HEK293T (cell line): Measurements from ENCODE around the gene PDE6C.

Experiments
- CTCF ChIA-PET: fragments of 350-600 bp; formaldehyde crosslinking; extraction: SDS; loops from one replicate; lab custom pipeline; 2021; ENCODE audit warnings: antibody characterized with exemption, inconsistent platforms; lab: Yijun Ruan, JAX
- POLR2A ChIA-PET: fragments of 350-600 bp; formaldehyde crosslinking; extraction: SDS; loops from one replicate; lab custom pipeline; 2020; ENCODE audit warnings: antibody characterized with exemption, inconsistent platforms; lab: Yijun Ruan, JAX
- DNase-seq: peaks from one replicate; pipeline ENCODE4 v3.0.0; 2012; ENCODE audit warnings: mixed read lengths; ENCODE audit errors: extremely low spot score
- ARNT ChIP-seq: fragments of 450-650 bp; IDR thresholded peaks from 2 replicates; pipeline ENCODE4 v1.6.1; 2017; ENCODE audit warnings: mild to moderate bottlenecking
- BHLHE40 ChIP-seq: fragments of 450-650 bp; IDR thresholded peaks from 2 replicates; pipeline ENCODE4 v1.6.1; 2016; ENCODE audit warnings: mild to moderate bottlenecking, moderate library complexity, borderline replicate concordance
- CTBP1 ChIP-seq: fragments of 450-650 bp; IDR thresholded peaks from 2 replicates; pipeline ENCODE4 v1.6.1; 2016; ENCODE audit warnings: borderline replicate concordance
- ELF4 ChIP-seq: fragments of 450-650 bp; IDR thresholded peaks from 2 replicates; pipeline ENCODE4 v1.6.1; 2017; ENCODE audit warnings: antibody characterized with exemption
- FOXA1 ChIP-seq: fragments of 450-650 bp; IDR thresholded peaks from 2 replicates; pipeline ENCODE4 v1.6.1; 2016; ENCODE audit warnings: mild to moderate bottlenecking
- FOXK2 ChIP-seq: fragments of 450-650 bp; IDR thresholded peaks from 2 replicates; pipeline ENCODE4 v1.6.1; 2016; ENCODE audit warnings: mild to moderate bottlenecking
- FOXM1 ChIP-seq: fragments of 450-650 bp; IDR thresholded peaks from 2 replicates; pipeline ENCODE4 v1.6.1; 2017; ENCODE audit warnings: mild to moderate bottlenecking, borderline replicate concordance
- HDGF ChIP-seq: fragments of 450-650 bp; IDR thresholded peaks from 2 replicates; pipeline ENCODE4 v1.6.1; 2017; ENCODE audit warnings: antibody characterized with exemption, borderline replicate concordance
- L3MBTL2 ChIP-seq: fragments of 450-650 bp; conservative IDR thresholded peaks from 2 replicates; pipeline ENCODE4 v1.6.1; 2016; ENCODE audit warnings: mild to moderate bottlenecking
- LEF1 ChIP-seq: fragments of 450-650 bp; IDR thresholded peaks from 2 replicates; pipeline ENCODE4 v1.6.1; 2017; ENCODE audit warnings: mild to moderate bottlenecking, borderline replicate concordance
- NFRKB ChIP-seq: fragments of 450-650 bp; IDR thresholded peaks from 2 replicates; pipeline ENCODE4 v1.6.1; 2016; ENCODE audit warnings: mild to moderate bottlenecking, moderate library complexity
- SP1 ChIP-seq: fragments of 450-650 bp; IDR thresholded peaks from 2 replicates; pipeline ENCODE4 v1.6.1; 2017
- SUZ12 ChIP-seq: fragments of 450-650 bp; IDR thresholded peaks from 2 replicates; pipeline ENCODE4 v1.6.1; 2016; ENCODE audit warnings: mild to moderate bottlenecking
- TARDBP ChIP-seq: fragments of 450-650 bp; IDR thresholded peaks from 2 replicates; pipeline ENCODE4 v1.6.1; 2016
- ZNF384 ChIP-seq: fragments of 450-650 bp; IDR thresholded peaks from 2 replicates; pipeline ENCODE4 v1.6.1; 2016
- TF ChIP-seq, protein P1 (sequence below): fragments of 450-650 bp; IDR thresholded peaks from 2 replicates; pipeline ENCODE4 v1.6.1; 2016

Gene PDE6C

DNA sequence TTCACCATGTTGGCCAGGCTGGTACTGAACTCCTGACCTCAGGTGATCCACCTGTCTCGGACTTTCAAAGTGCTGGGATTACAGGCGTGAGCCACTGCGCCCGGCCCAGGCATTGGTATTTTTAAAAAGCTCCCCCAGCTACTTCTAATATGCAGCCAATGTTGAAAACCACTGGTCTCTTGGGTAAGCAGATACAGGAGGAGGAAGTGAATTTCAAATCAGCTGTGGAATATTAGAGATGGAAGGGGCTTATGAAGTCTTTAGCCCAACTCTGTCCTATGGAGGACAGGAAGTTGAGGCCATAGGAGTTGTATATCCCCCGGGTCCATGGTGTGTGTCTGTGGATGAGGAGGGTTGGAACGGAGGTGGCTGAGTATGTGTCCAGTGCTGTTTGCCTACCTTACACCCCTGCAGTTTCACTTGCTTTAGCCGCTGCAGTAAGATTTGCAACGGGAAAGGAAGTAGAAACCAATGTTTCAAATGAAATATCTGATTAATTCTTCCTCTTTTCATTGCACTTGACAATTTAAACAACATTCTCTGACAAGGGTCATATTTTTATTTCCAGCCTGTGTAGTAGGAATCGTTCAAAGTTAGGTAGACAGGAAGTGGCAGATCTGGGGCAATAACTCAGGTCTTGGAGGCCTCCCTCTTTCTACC is 3.4 kb downstream of the PDE6C start:
- DNase-seq, result no peak
- TF ChIP-seq SUZ12 (no peak), CTBP1 (no peak), NFRKB (no peak), ELF4 (no peak), ARNT (no peak), SP1 (no peak)
- ChIA-PET POLR2A (no interaction called here), CTCF (no interaction called here)

DNA sequence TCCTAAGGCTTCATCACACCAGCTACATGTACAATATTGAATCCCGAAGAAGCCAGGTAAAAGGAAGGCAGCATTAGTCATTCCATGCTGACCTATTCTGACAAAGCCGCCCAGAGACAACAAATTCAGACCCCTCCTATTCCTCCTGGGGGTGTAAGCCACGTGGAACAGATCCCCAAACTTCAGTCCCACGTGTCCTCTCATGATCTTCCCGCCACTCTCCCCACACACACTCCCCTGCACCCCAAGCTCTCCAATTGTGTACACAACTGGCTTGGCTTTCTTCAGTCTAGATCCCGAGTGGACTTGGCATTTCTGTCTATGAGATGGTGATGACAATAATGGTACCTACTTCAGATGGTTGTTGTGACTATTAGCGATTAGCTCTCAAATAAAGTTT is 8.6 kb downstream of the PDE6C start:
- CTCF ChIA-PET, result no interaction called here
- no peak for TF ChIP-seq ARNT
- no peak for TF ChIP-seq CTBP1
- POLR2A ChIA-PET, result no interaction called here
- no peak for DNase-seq

DNA sequence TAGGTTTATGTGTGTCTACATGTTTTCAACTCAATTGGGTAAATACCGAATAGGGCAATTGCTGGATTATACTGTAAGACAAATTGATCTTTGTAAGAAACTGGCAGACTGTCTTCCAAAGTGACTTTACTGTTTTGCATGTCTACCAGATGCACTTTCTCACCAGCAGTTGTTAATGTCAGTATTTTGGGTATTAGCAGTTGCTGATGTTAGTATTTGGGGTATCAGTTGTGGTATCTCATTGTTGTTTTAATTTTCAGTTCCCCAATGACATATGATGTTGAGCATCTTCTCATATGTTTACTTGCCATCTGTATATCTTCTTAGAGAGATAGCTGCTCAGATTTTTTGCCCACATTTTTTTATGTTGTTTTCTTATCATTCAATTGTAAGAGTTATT is 10.6 kb downstream of the PDE6C start:
- POLR2A ChIA-PET, result no interaction called here
- CTCF ChIA-PET, result interaction anchor here (0.6 kb wide), 1 partner anchor 9 kb away, joined by 3 read pairs; no protein-coding TSS in a partner anchor
- TF ChIP-seq ZNF384 (no peak), BHLHE40 (no peak), FOXK2 (no peak), ARNT (no peak)
- no peak for DNase-seq

DNA sequence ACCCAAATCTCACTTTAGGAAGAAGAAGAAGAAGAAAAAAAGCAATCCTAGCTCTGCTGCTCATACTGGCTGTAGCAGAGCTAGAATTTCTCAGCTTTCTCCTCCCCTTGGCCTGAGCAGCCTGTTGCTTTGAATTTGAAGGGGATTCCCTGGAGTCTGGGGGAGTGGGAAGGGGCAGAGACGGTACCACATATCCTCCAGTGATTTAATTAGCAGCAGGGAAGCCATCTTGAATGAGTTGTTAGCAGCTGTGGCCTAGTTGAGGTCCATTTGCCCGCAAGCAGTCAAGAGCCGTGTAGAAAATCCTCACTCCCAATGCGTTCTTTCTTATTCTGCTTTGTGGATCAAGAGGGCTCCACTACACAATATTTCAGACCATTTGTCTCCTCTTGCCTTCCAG is 16.5 kb downstream of the PDE6C start:
- TF ChIP-seq BHLHE40, result no peak
- no peak for TF ChIP-seq FOXM1
- TF ChIP-seq FOXA1, result no peak
- no peak for TF ChIP-seq LEF1
- TF ChIP-seq ARNT, result no peak
- no peak for TF ChIP-seq ELF4
- TF ChIP-seq HDGF, result no peak
- no peak for TF ChIP-seq SP1
- TF ChIP-seq CTBP1, result no peak
- TF ChIP-seq SUZ12, result no peak
- TF ChIP-seq ZNF384, result no peak
- TF ChIP-seq NFRKB, result no peak
- TF ChIP-seq, protein P1, sequence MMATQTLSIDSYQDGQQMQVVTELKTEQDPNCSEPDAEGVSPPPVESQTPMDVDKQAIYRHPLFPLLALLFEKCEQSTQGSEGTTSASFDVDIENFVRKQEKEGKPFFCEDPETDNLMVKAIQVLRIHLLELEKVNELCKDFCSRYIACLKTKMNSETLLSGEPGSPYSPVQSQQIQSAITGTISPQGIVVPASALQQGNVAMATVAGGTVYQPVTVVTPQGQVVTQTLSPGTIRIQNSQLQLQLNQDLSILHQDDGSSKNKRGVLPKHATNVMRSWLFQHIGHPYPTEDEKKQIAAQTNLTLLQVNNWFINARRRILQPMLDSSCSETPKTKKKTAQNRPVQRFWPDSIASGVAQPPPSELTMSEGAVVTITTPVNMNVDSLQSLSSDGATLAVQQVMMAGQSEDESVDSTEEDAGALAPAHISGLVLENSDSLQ, result no peak
- no peak for TF ChIP-seq FOXK2
- TF ChIP-seq TARDBP, result no peak
- TF ChIP-seq L3MBTL2, result no peak
- no peak for DNase-seq
- CTCF ChIA-PET, result no interaction called here
- POLR2A ChIA-PET, result no interaction called here

DNA sequence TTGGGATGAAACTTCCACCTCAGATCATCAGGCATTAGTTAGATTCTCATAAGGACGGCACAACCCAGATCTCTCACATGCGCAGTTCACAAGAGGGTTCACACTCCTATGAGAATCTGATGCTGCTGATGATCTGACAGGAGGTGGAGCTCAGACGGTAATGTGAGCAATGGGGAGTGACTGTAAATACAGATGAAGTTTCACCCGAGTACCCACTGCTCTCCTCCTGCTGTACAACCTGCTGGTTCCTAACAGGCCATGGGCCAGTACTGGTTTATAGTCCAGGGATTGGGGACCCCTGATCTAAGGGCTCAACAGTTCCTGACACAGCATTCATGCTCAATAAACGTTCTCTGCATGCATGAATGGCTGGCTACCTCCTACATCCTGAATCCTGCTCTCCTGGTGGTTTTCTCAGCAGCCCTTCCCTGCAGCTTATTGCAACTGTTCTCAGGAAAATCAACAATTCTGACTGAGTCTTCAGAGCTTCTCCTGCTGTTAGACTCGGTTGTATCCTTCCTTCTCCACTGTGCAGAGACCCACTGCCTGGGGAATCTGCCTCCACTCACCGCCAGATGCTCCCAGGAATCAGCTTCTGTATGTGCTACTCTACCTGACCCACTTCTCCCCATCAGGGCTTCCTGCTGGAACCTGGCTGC is 17.4 kb downstream of the PDE6C start:
- ChIA-PET CTCF (no interaction called here), POLR2A (no interaction called here)
- DNase-seq, result no peak
- TF ChIP-seq HDGF (no peak), FOXM1 (no peak), FOXA1 (no peak), SP1 (no peak), LEF1 (no peak), L3MBTL2 (no peak), CTBP1 (no peak), NFRKB (no peak), ARNT (no peak), TARDBP (no peak), ELF4 (no peak), BHLHE40 (no peak), ZNF384 (no peak), FOXK2 (no peak), SUZ12 (no peak)
- TF ChIP-seq, protein P1, result no peak

DNA sequence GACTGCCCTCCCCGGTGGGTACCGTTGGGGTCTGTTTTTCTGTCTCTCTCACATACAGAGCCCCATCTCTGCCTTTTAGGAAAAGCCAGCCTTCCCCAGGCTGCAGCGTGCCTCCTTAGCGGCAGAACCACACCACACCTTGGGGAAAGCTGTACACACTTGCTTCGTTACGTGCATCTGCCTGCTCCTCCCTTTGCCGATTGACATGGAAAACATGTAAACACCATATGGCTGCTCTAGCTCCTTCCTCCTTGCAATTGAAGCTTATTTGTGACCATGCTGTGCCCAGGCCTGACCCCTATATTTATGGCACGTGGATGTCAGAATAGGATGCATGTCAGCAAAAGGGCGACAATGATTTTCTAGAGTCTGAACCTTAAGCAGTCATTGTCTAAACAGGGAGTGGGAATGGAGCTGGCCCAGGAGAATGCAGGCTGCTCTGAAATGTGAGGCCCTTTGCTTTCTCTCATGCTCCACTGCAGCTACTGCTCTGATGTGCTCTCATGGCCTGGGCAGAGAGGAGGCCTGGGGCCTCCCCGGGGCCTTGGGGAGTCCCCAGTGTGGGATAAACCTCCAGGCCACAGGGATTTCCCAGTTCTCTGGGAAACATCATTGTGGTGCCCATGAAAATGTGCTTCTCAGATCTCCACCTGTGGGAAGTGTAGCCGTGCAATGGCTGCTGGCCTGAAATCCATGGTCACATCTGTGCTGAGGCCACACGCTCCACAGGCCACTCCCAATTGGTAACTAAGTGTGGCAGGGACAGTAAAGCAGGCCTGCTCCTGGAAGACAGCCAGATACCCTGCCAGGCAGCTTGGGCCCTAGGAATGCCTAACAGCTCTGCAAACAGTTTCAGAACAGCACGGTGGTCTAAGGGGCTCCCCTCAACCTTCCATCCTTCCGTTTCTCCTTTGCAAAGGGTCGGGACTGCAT is 18.6 kb downstream of the PDE6C start:
- ChIA-PET CTCF (no interaction called here), POLR2A (no interaction called here)
- TF ChIP-seq CTBP1, result no peak
- no peak for TF ChIP-seq HDGF
- no peak for TF ChIP-seq NFRKB
- no peak for TF ChIP-seq LEF1
- TF ChIP-seq ELF4, result no peak
- TF ChIP-seq ZNF384, result no peak
- TF ChIP-seq L3MBTL2, result no peak
- DNase-seq, result no peak

DNA sequence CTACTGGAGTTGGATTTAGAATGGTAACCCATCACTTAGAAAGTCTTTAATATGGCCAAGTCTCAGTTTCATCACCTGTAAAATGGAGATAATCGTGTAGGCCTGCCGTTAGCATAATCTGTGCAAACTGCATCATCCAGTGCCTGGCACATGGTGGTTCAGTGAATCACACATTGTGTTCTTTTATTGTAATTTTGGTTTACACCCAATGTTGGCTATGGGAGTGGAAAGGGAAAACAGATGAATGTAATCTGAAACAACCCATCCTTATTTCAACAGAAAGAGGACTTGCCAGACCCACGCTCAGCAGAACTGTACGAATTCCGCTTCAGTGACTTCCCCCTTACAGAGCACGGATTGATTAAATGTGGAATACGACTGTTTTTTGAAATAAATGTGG is 27.5 kb downstream of the PDE6C start:
- ChIA-PET POLR2A (no interaction called here), CTCF (no interaction called here)
- no peak for TF ChIP-seq LEF1
- TF ChIP-seq NFRKB, result no peak
- no peak for TF ChIP-seq ELF4
- TF ChIP-seq FOXA1, result no peak
- no peak for TF ChIP-seq FOXM1
- TF ChIP-seq SP1, result no peak
- no peak for TF ChIP-seq L3MBTL2
- TF ChIP-seq, protein P1, result no peak
- no peak for TF ChIP-seq ZNF384
- no peak for TF ChIP-seq FOXK2
- no peak for TF ChIP-seq TARDBP
- TF ChIP-seq SUZ12, result no peak
- no peak for TF ChIP-seq HDGF
- no peak for TF ChIP-seq ARNT
- TF ChIP-seq BHLHE40, result no peak
- TF ChIP-seq CTBP1, result no peak
- no peak for DNase-seq
